Measurements from ENCODE around the gene CHIA. TPM values are rescaled to one million over a fixed set of nuclear protein-coding genes. Genes with fewer than 3 reads are reported as not detected.
"Not testable (repeated sequence)": the region's sequence is repeated elsewhere in the genome, so short reads cannot be mapped to it uniquely, and the experiment has no call there.

CHIA gene
- total RNA-seq, 1 donor from 2014 or later = not detected

DNA sequence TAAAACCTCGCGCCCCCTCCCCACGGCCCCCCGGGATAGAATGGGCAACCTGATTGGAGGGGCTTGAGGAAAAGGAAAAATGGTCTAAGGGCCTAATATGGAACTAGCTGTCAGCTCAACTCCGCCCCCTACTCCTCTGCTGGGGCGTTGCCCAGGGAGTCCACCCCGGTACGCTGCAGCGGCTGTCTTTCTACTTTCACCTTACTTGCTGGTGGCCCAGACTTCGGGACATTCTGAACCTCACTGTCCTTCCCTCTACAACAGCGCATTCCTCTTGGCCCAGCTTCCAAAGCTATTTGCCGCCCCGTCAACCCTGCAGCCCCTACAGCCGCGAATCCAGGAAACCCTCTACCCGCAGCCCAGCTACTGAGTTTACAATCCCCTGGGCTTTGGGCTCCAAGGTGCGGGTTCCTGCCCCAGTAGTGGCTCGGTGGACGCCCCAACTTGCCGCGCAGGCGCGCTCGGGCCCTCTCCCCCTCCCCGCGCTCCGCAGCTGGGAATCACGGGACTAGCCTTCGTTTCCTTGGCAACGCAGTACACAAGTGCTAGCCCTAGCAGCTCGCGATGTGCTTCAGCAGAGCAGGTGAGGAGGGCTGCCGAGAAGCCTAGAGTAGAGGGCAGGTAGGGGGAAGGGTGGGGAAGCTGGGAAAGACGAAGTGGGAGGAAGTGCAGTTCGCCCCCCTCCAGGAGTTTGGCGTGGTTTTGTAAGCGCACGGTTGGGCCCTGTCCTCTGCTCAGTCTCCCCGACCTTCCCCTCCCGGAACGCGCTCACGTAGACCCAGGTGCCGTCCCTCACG, 55.6 kb downstream of the CHIA start:
- DNase-seq (ENCODE audit: low read depth) = peak; percentile 72
- Histone ChIP-seq H3K27me3 (ENCODE audit: control insufficient read depth, insufficient read depth, low read length) (peaks cover 11% of the 10 kb centered on the region), H3K36me3 (ENCODE audit: control insufficient read depth, insufficient read depth, low read length) (no peaks in the 10 kb centered on the region), H3K4me3 (ENCODE audit: low read depth, low read length) (peak overlapping the region; percentile 46)
- TF ChIP-seq CTCF (IDR thresholded peaks at IDR 0.05; ENCODE audit: insufficient read depth, low read length, poor library complexity, severe bottlenecking) = peak; percentile 27

DNA sequence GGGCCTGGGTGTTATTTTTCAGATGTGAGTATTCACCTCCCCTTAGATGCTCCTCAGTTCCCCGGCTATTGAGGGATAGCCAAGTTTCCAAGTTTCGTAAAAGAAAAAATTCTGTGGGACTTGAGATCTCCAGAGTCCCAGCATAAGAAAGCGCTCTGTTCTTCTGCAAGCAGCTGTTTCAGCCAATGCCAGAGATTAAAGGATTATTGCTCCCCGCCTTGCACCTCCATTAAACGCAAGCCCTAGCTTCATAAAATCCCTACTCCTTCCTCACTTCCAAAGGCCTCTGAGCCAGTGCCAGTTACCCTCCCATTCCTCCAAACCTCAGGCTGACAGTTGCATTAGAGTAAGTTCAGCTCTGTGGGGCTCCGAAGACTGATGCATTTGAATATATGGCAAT, 56.4 kb downstream of the CHIA start:
- peaks cover 11% of the 10 kb centered on the region for H3K27me3 ChIP-seq (ENCODE audit: control insufficient read depth, insufficient read depth, low read length)
- TF ChIP-seq CTCF (IDR thresholded peaks at IDR 0.05; ENCODE audit: insufficient read depth, low read length, poor library complexity, severe bottlenecking) = no peak
- peak overlapping the region; percentile 46 for H3K4me3 ChIP-seq (ENCODE audit: low read depth, low read length)
- DNase-seq (ENCODE audit: low read depth) = no peak
- no peaks in the 10 kb centered on the region for H3K36me3 ChIP-seq (ENCODE audit: control insufficient read depth, insufficient read depth, low read length)

DNA sequence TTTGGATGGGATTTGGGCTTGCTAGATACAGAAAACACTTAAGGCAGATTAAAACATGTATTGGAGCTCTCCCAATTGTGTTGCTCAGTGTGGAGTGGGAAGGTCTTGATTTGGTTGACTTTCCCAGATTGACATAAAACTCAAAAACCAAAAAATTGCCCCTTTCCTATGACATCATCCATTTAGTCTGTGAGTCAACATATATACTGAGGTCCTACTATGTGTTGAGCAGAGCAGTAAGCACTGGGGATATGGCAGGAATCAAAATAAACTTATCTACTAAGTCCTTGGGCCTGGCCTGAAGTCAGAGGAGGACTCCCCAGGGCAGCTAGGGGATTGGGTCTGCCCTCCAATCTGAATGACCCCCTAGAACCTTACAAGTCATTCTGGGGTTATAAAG, 61.0 kb downstream of the CHIA start:
- no peak for DNase-seq (ENCODE audit: low read depth)
- no peak overlapping the region for H3K4me3 ChIP-seq (ENCODE audit: low read depth, low read length)
- no peak for TF ChIP-seq CTCF (IDR thresholded peaks at IDR 0.05; ENCODE audit: insufficient read depth, low read length, poor library complexity, severe bottlenecking)
- H3K36me3 ChIP-seq (ENCODE audit: control insufficient read depth, insufficient read depth, low read length) = no peaks in the 10 kb centered on the region
- H3K27me3 ChIP-seq (ENCODE audit: control insufficient read depth, insufficient read depth, low read length) = peaks cover 4% of the 10 kb centered on the region

DNA sequence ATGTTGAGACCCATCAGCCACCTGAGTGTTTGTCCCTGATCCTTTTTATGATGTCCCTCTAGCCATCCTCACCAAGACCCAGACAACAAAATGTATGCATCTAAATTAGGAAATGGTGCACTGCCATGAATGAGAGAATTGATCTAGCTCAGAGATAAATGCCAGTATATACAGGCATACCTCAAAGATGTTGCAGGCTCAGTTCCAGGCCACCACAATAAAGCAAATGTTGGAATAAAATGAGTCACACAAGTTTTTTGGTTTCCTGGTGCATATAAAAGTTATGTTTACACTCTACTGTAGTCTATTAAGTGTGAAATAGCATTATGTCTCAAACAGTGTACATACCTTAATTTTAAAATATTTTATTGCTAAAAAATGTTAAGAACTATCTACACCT, 63.9 kb downstream of the CHIA start:
- no peak for DNase-seq (ENCODE audit: low read depth)
- TF ChIP-seq CTCF (IDR thresholded peaks at IDR 0.05; ENCODE audit: insufficient read depth, low read length, poor library complexity, severe bottlenecking) = no peak
- no peaks in the 10 kb centered on the region for H3K36me3 ChIP-seq (ENCODE audit: control insufficient read depth, insufficient read depth, low read length)
- H3K27me3 ChIP-seq (ENCODE audit: control insufficient read depth, insufficient read depth, low read length) = no peaks in the 10 kb centered on the region
- H3K4me3 ChIP-seq (ENCODE audit: low read depth, low read length) = no peak overlapping the region

- DNase-seq (ENCODE audit: low read depth) = no peak
- no peaks in the 10 kb centered on the region for H3K36me3 ChIP-seq (ENCODE audit: control insufficient read depth, insufficient read depth, low read length)
- no peaks in the 10 kb centered on the region for H3K27me3 ChIP-seq (ENCODE audit: control insufficient read depth, insufficient read depth, low read length)
- no peak for TF ChIP-seq CTCF (IDR thresholded peaks at IDR 0.05; ENCODE audit: insufficient read depth, low read length, poor library complexity, severe bottlenecking)
- H3K4me3 ChIP-seq (ENCODE audit: low read depth, low read length) = no peak overlapping the region
These were observed 68.3 kb downstream of the CHIA start for GRCh38 chr1:111358964-111359363.

GRCh38 chr1:111359376-111359775, 68.7 kb downstream of the CHIA start:
- no peak for TF ChIP-seq CTCF (IDR thresholded peaks at IDR 0.05; ENCODE audit: insufficient read depth, low read length, poor library complexity, severe bottlenecking)
- Histone ChIP-seq H3K4me3 (ENCODE audit: low read depth, low read length) (no peak overlapping the region), H3K36me3 (ENCODE audit: control insufficient read depth, insufficient read depth, low read length) (no peaks in the 10 kb centered on the region), H3K27me3 (ENCODE audit: control insufficient read depth, insufficient read depth, low read length) (no peaks in the 10 kb centered on the region)
- DNase-seq (ENCODE audit: low read depth) = no peak

DNA sequence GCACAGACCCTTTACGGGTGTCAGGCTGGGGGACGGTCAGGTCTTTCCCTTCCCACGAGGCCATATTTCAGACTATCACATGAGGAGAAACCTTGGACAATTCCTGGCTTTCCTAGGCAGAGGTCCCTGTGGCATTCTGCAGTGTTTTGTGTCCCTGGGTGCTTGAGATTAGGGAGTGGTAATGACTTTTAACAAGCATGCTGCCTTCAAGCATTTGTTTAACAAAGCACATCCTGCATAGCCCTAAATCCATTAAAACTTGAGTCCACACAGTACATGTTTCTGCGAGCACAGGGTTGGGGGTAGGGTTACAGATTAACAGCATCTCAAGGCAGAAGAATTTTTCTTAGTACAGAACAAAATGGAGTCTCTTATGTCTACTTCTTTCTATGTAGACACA, 69.6 kb downstream of the CHIA start:
- H3K27me3 ChIP-seq (ENCODE audit: control insufficient read depth, insufficient read depth, low read length); H3K36me3 ChIP-seq (ENCODE audit: control insufficient read depth, insufficient read depth, low read length); H3K4me3 ChIP-seq (ENCODE audit: low read depth, low read length); DNase-seq (ENCODE audit: low read depth): not testable (repeated sequence)

Measured in kidney epithelial cell (primary cell).